ENCODE measurements around the gene ACOT12. TPM values are rescaled to one million over a fixed set of nuclear protein-coding genes. Genes with fewer than 3 reads are reported as not detected.

ACOT12 gene
- total and polyA plus RNA-seq, 2 donors (not counting 1 experiment from before 2014, with no cell fraction given), result 0.06 TPM; not detected in 1

DNA sequence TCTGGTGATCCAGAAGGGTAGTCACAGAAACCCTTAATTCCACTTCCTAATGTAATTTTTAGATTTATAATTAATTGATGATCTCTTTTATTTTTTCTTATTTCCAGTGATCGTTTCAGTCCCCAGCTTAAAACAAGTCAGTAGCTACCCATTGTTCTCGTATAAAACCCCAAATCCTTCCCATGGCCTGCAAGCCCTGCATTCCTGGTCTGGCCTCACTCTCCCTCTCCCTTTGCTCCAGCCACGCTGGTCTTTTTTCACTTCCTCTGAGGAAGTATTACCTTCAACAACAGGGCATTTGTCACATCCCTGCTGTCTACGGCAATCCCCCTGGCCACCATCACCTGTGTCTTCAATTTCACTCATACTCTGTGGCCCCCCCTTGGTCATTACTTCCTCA lies 44.8 kb downstream of the ACOT12 start:
- Histone ChIP-seq H4K20me1 (ENCODE audit: control insufficient read depth, insufficient read depth, low read length, poor library complexity, severe bottlenecking) (no peaks in the 10 kb centered on the region), H3K4me2 (replicated peaks; ENCODE audit: low read depth, low read length, poor library complexity, severe bottlenecking) (no peak overlapping the region), H3K36me3 (replicated peaks in 1 of 2; ENCODE audit: control extremely low read depth in 1 of 2, control insufficient read depth in 1 of 2, extremely low read depth in 1 of 2, insufficient read depth in 2 of 2, low read length in 1 of 2) (no peaks in the 10 kb centered on the region), H3K27me3 (replicated peaks in 1 of 4; ENCODE audit: control extremely low read depth in 1 of 4, control insufficient read depth in 3 of 4, insufficient read depth in 4 of 4, low read length in 3 of 4) (no peaks in the 10 kb centered on the region), H3K79me2 (ENCODE audit: control insufficient read depth, insufficient read depth, low read length) (no peaks in the 10 kb centered on the region), H3K27ac (ENCODE audit: low read length in 2 of 2) (no peak overlapping the region), H3K4me3 (ENCODE audit: control extremely low read depth in 1 of 5, extremely low read depth in 1 of 5, insufficient read depth in 1 of 5, low read depth in 2 of 5, low read length in 4 of 5) (no peak overlapping the region), H3K4me1 (ENCODE audit: control insufficient read depth in 2 of 2, insufficient read depth in 2 of 2, low read length in 2 of 2) (no peaks in the 10 kb centered on the region), H2AFZ (ENCODE audit: insufficient read depth, low read depth, low read length, poor library complexity, severe bottlenecking) (no peak overlapping the region), H3K9ac (ENCODE audit: low read length) (no peak overlapping the region), H3K9me3 (ENCODE audit: control extremely low read depth in 1 of 3, control insufficient read depth in 2 of 3, insufficient read depth in 1 of 3, low read length in 2 of 3) (no peaks in the 10 kb centered on the region)
- no peaks in the 10 kb centered on the region for H3K4me1 Mint-ChIP-seq
- H3K9me3 Mint-ChIP-seq (ENCODE audit: insufficient read depth), result no peaks in the 10 kb centered on the region
- CTCF ChIA-PET, result no interaction called here
- H3K4me3 Mint-ChIP-seq, result no peak overlapping the region
- POLR2A ChIA-PET, result no interaction called here
- TF ChIP-seq, protein P1, sequence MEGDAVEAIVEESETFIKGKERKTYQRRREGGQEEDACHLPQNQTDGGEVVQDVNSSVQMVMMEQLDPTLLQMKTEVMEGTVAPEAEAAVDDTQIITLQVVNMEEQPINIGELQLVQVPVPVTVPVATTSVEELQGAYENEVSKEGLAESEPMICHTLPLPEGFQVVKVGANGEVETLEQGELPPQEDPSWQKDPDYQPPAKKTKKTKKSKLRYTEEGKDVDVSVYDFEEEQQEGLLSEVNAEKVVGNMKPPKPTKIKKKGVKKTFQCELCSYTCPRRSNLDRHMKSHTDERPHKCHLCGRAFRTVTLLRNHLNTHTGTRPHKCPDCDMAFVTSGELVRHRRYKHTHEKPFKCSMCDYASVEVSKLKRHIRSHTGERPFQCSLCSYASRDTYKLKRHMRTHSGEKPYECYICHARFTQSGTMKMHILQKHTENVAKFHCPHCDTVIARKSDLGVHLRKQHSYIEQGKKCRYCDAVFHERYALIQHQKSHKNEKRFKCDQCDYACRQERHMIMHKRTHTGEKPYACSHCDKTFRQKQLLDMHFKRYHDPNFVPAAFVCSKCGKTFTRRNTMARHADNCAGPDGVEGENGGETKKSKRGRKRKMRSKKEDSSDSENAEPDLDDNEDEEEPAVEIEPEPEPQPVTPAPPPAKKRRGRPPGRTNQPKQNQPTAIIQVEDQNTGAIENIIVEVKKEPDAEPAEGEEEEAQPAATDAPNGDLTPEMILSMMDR (IDR thresholded peaks at IDR 0.05), result no peak
- TF ChIP-seq EZH2 (IDR thresholded peaks at IDR 0.05; ENCODE audit: borderline replicate concordance, insufficient read depth, low read depth, low read length, poor library complexity, severe bottlenecking), result no peak
- WGBS (ENCODE audit: insufficient coverage), result 89% methylated on average over 4 of the region's 4 CpGs
- intact Hi-C loops (cut with micrococcal nuclease), result no loop called here
- no peaks in the 10 kb centered on the region for H3K27me3 Mint-ChIP-seq
- H3K27ac Mint-ChIP-seq, result no peak overlapping the region
- ATAC-seq (ENCODE audit: low read depth) (no peak), DNase-seq (no peak)

DNA sequence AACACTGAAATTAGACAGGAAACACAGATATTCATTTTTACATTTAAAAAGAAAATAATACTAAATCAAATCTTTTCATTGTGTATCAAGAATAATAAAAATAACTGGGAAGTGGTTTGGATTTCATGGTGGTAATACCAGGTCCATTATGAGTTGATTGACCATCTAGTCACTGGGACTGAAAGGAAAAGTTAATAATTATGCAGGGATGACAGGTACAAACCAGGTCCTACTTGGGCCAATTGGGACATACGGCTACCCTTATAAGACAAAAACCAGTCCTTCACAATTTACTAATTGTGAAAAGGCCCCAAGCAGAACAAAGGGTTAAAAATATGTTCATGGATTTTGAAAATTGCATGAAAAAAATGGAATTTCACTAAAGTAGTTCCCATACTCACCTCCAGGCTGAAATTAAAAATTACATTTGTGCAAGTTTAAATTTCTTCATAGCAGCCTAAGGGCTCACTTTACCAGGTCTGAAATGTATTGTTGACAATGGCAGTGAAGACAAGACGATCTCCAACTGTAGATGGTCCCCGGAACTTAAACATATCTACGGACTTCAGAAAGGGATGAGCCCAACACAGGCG lies 48.4 kb downstream of the ACOT12 start:
- H3K4me1 Mint-ChIP-seq, result no peaks in the 10 kb centered on the region
- H3K9ac ChIP-seq (ENCODE audit: low read length), result no peak overlapping the region

More for the DNA sequence above, 48.4 kb downstream of the ACOT12 start:
- H3K4me2 ChIP-seq (replicated peaks; ENCODE audit: low read depth, low read length, poor library complexity, severe bottlenecking), result no peak overlapping the region
- DNase-seq, result no peak
- Mint-ChIP-seq H3K27me3 (no peaks in the 10 kb centered on the region), H3K27ac (no peak overlapping the region), H3K4me3 (no peak overlapping the region), H3K9me3 (ENCODE audit: insufficient read depth) (no peaks in the 10 kb centered on the region)
- H3K36me3 ChIP-seq (replicated peaks in 1 of 2; ENCODE audit: control extremely low read depth in 1 of 2, control insufficient read depth in 1 of 2, extremely low read depth in 1 of 2, insufficient read depth in 2 of 2, low read length in 1 of 2), result no peaks in the 10 kb centered on the region
- intact Hi-C loops (cut with micrococcal nuclease), result no loop called here
- no peak overlapping the region for H2AFZ ChIP-seq (ENCODE audit: insufficient read depth, low read depth, low read length, poor library complexity, severe bottlenecking)
- no peak for ATAC-seq (ENCODE audit: low read depth)
- H3K27me3 ChIP-seq (replicated peaks in 1 of 4; ENCODE audit: control extremely low read depth in 1 of 4, control insufficient read depth in 3 of 4, insufficient read depth in 4 of 4, low read length in 3 of 4), result peaks cover 0 to 3% (median 0%) of the 10 kb centered on the region in 4 experiments
- H4K20me1 ChIP-seq (ENCODE audit: control insufficient read depth, insufficient read depth, low read length, poor library complexity, severe bottlenecking), result no peaks in the 10 kb centered on the region
- no peaks in the 10 kb centered on the region for H3K4me1 ChIP-seq (ENCODE audit: control insufficient read depth in 2 of 2, insufficient read depth in 2 of 2, low read length in 2 of 2)
- H3K4me3 ChIP-seq (ENCODE audit: control extremely low read depth in 1 of 5, extremely low read depth in 1 of 5, insufficient read depth in 1 of 5, low read depth in 2 of 5, low read length in 4 of 5), result no peak overlapping the region
- no peaks in the 10 kb centered on the region for H3K79me2 ChIP-seq (ENCODE audit: control insufficient read depth, insufficient read depth, low read length)
- POLR2A ChIA-PET, result no interaction called here
- CTCF ChIA-PET, result no interaction called here
- TF ChIP-seq, protein P1 (IDR thresholded peaks at IDR 0.05), result no peak
- no peak for TF ChIP-seq EZH2 (IDR thresholded peaks at IDR 0.05; ENCODE audit: borderline replicate concordance, insufficient read depth, low read depth, low read length, poor library complexity, severe bottlenecking)
- no peak overlapping the region for H3K27ac ChIP-seq (ENCODE audit: low read length in 2 of 2)
- no peaks in the 10 kb centered on the region for H3K9me3 ChIP-seq (ENCODE audit: control extremely low read depth in 1 of 3, control insufficient read depth in 2 of 3, insufficient read depth in 1 of 3, low read length in 2 of 3)
- WGBS (ENCODE audit: insufficient coverage), result 100% methylated on average over 1 of the region's 5 CpGs
